ENCODE measurements around the gene OR51F1.
"Not testable (repeated sequence)": the region's sequence is repeated elsewhere in the genome, so short reads cannot be mapped to it uniquely, and the experiment has no call there.

OR51F1 gene

GRCh38 chr11:4769838-4770237 is at the start of gene OR51F1:
OR51F1 (minus strand) TSS chr11:4769938; CDS start chr11:4769938, 0 bp downstream.
- in situ Hi-C loops (cut with MboI; ENCODE audit: low sequenced_read_pairs): no loop called here

GRCh38 chr11:4809246-4809645 is 39.5 kb upstream of the OR51F1 start:
- in situ Hi-C loops (cut with MboI; ENCODE audit: low sequenced_read_pairs): no loop called here

- in situ Hi-C loops (cut with MboI; ENCODE audit: low sequenced_read_pairs): no loop called here
Measured at GRCh38 chr11:4808476-4808875, 38.7 kb upstream of the OR51F1 start.

- in situ Hi-C loops (cut with MboI; ENCODE audit: low sequenced_read_pairs): no loop called here
Measured at GRCh38 chr11:4804280-4804679, 34.5 kb upstream of the OR51F1 start, which contains the start of gene OR52R1. OR52R1 (minus strand) TSS chr11:4804380; CDS start chr11:4804380, 0 bp downstream.

GRCh38 chr11:4801316-4801715 is 31.6 kb upstream of the OR51F1 start:
- in situ Hi-C loops (cut with MboI; ENCODE audit: low sequenced_read_pairs): not testable (repeated sequence)

GRCh38 chr11:4798427-4799183 is 28.9 kb upstream of the OR51F1 start:
- in situ Hi-C loops (cut with MboI; ENCODE audit: low sequenced_read_pairs): no loop called here

GRCh38 chr11:4797206-4797605 is 27.5 kb upstream of the OR51F1 start:
- in situ Hi-C loops (cut with MboI; ENCODE audit: low sequenced_read_pairs): no loop called here

GRCh38 chr11:4782454-4782853 is 12.7 kb upstream of the OR51F1 start:
- in situ Hi-C loops (cut with MboI; ENCODE audit: low sequenced_read_pairs): no loop called here

GRCh38 chr11:4768094-4768493 is 1.6 kb downstream of the OR51F1 start:
- in situ Hi-C loops (cut with MboI; ENCODE audit: low sequenced_read_pairs): no loop called here

GRCh38 chr11:4766420-4767043 is 3.2 kb downstream of the OR51F1 start:
- in situ Hi-C loops (cut with MboI; ENCODE audit: low sequenced_read_pairs): no loop called here

GRCh38 chr11:4763096-4763495 is 6.6 kb downstream of the OR51F1 start:
- in situ Hi-C loops (cut with MboI; ENCODE audit: low sequenced_read_pairs): no loop called here

GRCh38 chr11:4751201-4751600 is 18.5 kb downstream of the OR51F1 start:
- in situ Hi-C loops (cut with MboI; ENCODE audit: low sequenced_read_pairs): no loop called here

GRCh38 chr11:4748438-4748837 is 21.3 kb downstream of the OR51F1 start:
- in situ Hi-C loops (cut with MboI; ENCODE audit: low sequenced_read_pairs): no loop called here

GRCh38 chr11:4740735-4741134 is 29.0 kb downstream of the OR51F1 start:
- in situ Hi-C loops (cut with MboI; ENCODE audit: low sequenced_read_pairs): no loop called here

GRCh38 chr11:4727171-4727570 is 42.6 kb downstream of the OR51F1 start:
- in situ Hi-C loops (cut with MboI; ENCODE audit: low sequenced_read_pairs): no loop called here

GRCh38 chr11:4722616-4723534 is 46.9 kb downstream of the OR51F1 start:
- in situ Hi-C loops (cut with MboI; ENCODE audit: low sequenced_read_pairs): not testable (repeated sequence)

Measured in hTERT RPE-1 (cell line).